GM18520 (cell line): Measurements from ENCODE around the gene DSP.

Experiments
- ATAC-seq: cut with Tn5 transposase; IDR thresholded peaks from one replicate; pipeline ENCODE4 v1.9.1; 2021; ENCODE audit not compliant: unreplicated experiment

DSP gene

GRCh38 chr6:7534192-7534591, 7.3 kb upstream of the DSP start:
- ATAC-seq, result no peak

GRCh38 chr6:7535498-7535897, 6.0 kb upstream of the DSP start:
- ATAC-seq, result no peak

GRCh38 chr6:7537565-7538174, 3.8 kb upstream of the DSP start:
- no peak for ATAC-seq

- no peak for ATAC-seq
Measured at GRCh38 chr6:7538484-7538883, 3.0 kb upstream of the DSP start.

GRCh38 chr6:7540595-7540994, 876 bp upstream of the DSP start:
- no peak for ATAC-seq

- no peak for ATAC-seq
Measured at GRCh38 chr6:7542065-7542873, 798 bp downstream of the DSP start.

- no peak for ATAC-seq
Measured at GRCh38 chr6:7542874-7543624, 1.6 kb downstream of the DSP start.

- ATAC-seq, result no peak
Measured at GRCh38 chr6:7543789-7544424, 2.4 kb downstream of the DSP start.

- ATAC-seq, result no peak
Measured at GRCh38 chr6:7544597-7544996, 3.1 kb downstream of the DSP start.

GRCh38 chr6:7545316-7546019, 4.0 kb downstream of the DSP start:
- ATAC-seq, result no peak

GRCh38 chr6:7546020-7546369, 4.5 kb downstream of the DSP start:
- no peak for ATAC-seq

- ATAC-seq, result no peak
Measured at GRCh38 chr6:7546383-7546782, 4.9 kb downstream of the DSP start.

- ATAC-seq, result no peak
Measured at GRCh38 chr6:7546896-7547295, 5.4 kb downstream of the DSP start.

GRCh38 chr6:7547315-7547714, 5.8 kb downstream of the DSP start:
- no peak for ATAC-seq

GRCh38 chr6:7550433-7550801, 8.9 kb downstream of the DSP start:
- ATAC-seq, result no peak

GRCh38 chr6:7554533-7555275, 13.2 kb downstream of the DSP start:
- ATAC-seq, result no peak

- ATAC-seq, result no peak
Measured at GRCh38 chr6:7555671-7556070, 14.2 kb downstream of the DSP start.

GRCh38 chr6:7556394-7557106, 15.1 kb downstream of the DSP start:
- no peak for ATAC-seq

GRCh38 chr6:7557652-7558051, 16.2 kb downstream of the DSP start:
- no peak for ATAC-seq

GRCh38 chr6:7558781-7559180, 17.3 kb downstream of the DSP start:
- ATAC-seq, result no peak
